PC-3 (cell line): ENCODE measurements around the gene MACROD2. TPM values are rescaled to one million over a fixed set of nuclear protein-coding genes. Genes with fewer than 3 reads are reported as not detected.

ENCODE experiments used
- ATAC-seq: fragments of 200-7000 bp; cut with Tn5 transposase; 2 replicates; pipeline ENCODE4 v1.9.1; 2020; ENCODE audit warnings: mild to moderate bottlenecking, moderate library complexity
- BruUV-seq: library from RNA; stranded (reverse); fragments of 400-500 nt; replicated peaks from 2 replicates; lab custom pipeline; 2021; lab: Mats Ljungman, UMichigan
- CTCF ChIA-PET: fragments of 300-600 bp; sonication (Branson Sonifier 250); formaldehyde crosslinking; loops from one replicate; lab custom pipeline; 2022; ENCODE audit warnings: antibody characterized with exemption; lab: Charles Lee
- POLR2A ChIA-PET: fragments of 300-600 bp; sonication (Branson Sonifier 250); formaldehyde crosslinking; loops from one replicate; lab custom pipeline; 2022; ENCODE audit warnings: antibody characterized with exemption; ENCODE audit not compliant: unreplicated experiment; lab: Charles Lee
- DNase-seq: peaks from one replicate; pipeline ENCODE4 v3.0.0-alpha.2; 2015
- H2AFZ ChIP-seq: fragments of 300-600 bp; sonication (generic); 2 replicates; pipeline ENCODE4 v1.6.0; 2016; ENCODE audit warnings: antibody characterized with exemption, low read length
- H3F3A ChIP-seq: fragments of 300-600 bp; sonication (generic); one replicate; pipeline ENCODE4 v1.6.0; 2017; ENCODE audit warnings: antibody characterized with exemption, low read length, control low read depth, mild to moderate bottlenecking; ENCODE audit not compliant: unreplicated experiment
- H3K27ac ChIP-seq: fragments of 300-600 bp; sonication (generic); 2 replicates; pipeline ENCODE4 v1.5.1; 2016; ENCODE audit warnings: mild to moderate bottlenecking, low read length
- H3K27me3 ChIP-seq: fragments of 300-600 bp; sonication (generic); 2 replicates; pipeline ENCODE4 v1.6.1; 2016; ENCODE audit warnings: low read length, mixed read lengths
- H3K36me3 ChIP-seq: fragments of 300-600 bp; sonication (generic); 2 replicates; pipeline ENCODE4 v1.6.1; 2016; ENCODE audit warnings: low read depth, mixed run types, low read length, mixed read lengths
- H3K4me1 ChIP-seq: fragments of 300-600 bp; sonication (generic); 2 replicates; pipeline ENCODE4 v1.5.1; 2016; ENCODE audit warnings: low read length; ENCODE audit not compliant: insufficient read depth
- H3K4me2 ChIP-seq: fragments of 300-600 bp; sonication (generic); 2 replicates; pipeline ENCODE4 v1.6.0; 2016; ENCODE audit warnings: low read length
- H3K4me3 ChIP-seq: fragments of 300-600 bp; sonication (generic); 2 replicates; pipeline ENCODE4 v1.5.1; 2016; ENCODE audit warnings: mild to moderate bottlenecking, low read length, mixed read lengths
- H3K79me2 ChIP-seq: fragments of 300-600 bp; sonication (generic); 2 replicates; pipeline ENCODE4 v1.6.1; 2017; ENCODE audit warnings: low read length, mixed read lengths
- H3K9ac ChIP-seq: fragments of 300-600 bp; sonication (generic); 2 replicates; pipeline ENCODE4 v1.6.0; 2016; ENCODE audit warnings: mild to moderate bottlenecking, low read length
- H3K9me2 ChIP-seq: fragments of 300-600 bp; sonication (generic); replicated peaks from 2 replicates; pipeline ENCODE4 v1.6.1; 2016; ENCODE audit warnings: mixed run types, low read length, mixed read lengths
- H3K9me3 ChIP-seq: fragments of 300-600 bp; sonication (generic); 2 replicates; pipeline ENCODE4 v1.6.1; 2016; ENCODE audit warnings: low read length, mixed read lengths
- H4K20me1 ChIP-seq: fragments of 300-600 bp; sonication (generic); 2 replicates; pipeline ENCODE4 v1.6.1; 2016; ENCODE audit warnings: low read length, mixed read lengths
- CTCF ChIP-seq: fragments of 300-600 bp; sonication (generic); conservative IDR thresholded peaks from 2 replicates; pipeline ENCODE4 v1.5.1; 2017; ENCODE audit warnings: antibody characterized with exemption, low read depth, mild to moderate bottlenecking, low read length
- EZH2 ChIP-seq: fragments of 300-600 bp; sonication (generic); IDR thresholded peaks from one replicate; pipeline ENCODE4 v1.6.1; 2017; ENCODE audit warnings: antibody characterized with exemption, mild to moderate bottlenecking, low read length; ENCODE audit not compliant: unreplicated experiment
- EZH2phosphoT487 ChIP-seq: fragments of 300-600 bp; sonication (generic); IDR thresholded peaks from 2 replicates; pipeline ENCODE4 v1.6.1; 2018; ENCODE audit warnings: mild to moderate bottlenecking, antibody characterized with exemption, low read length, borderline replicate concordance
- intact Hi-C: fragments of 100-400 bp; cut with micrococcal nuclease; formaldehyde crosslinking; loops from 2 replicates; pipeline ENCODE4 v1.9.0; 2023
- total RNA-seq: library from RNA; depleted of rRNA; stranded (reverse); fragments of >200 nt; gene quantifications from 2 replicates; pipeline ENCODE4 v1.2.3, GENCODE V29; 2014

Gene MACROD2
- total RNA-seq, 1 experiment from 2014 or later: 3.1 TPM

- Histone ChIP-seq H3K9me3 (no peaks in the 10 kb centered on the region), H3K27me3 (no peaks in the 10 kb centered on the region), H3K36me3 (no peaks in the 10 kb centered on the region), H3K79me2 (no peaks in the 10 kb centered on the region), H3K9me2 (no peaks in the 10 kb centered on the region), H3F3A (no peaks in the 10 kb centered on the region), H3K4me1 (no peaks in the 10 kb centered on the region), H3K27ac (no peak overlapping the region), H2AFZ (no peak overlapping the region), H4K20me1 (no peaks in the 10 kb centered on the region), H3K9ac (no peak overlapping the region), H3K4me2 (no peak overlapping the region), H3K4me3 (no peak overlapping the region)
- no peak for TF ChIP-seq EZH2phosphoT487
- no peak for TF ChIP-seq CTCF
- no peak for TF ChIP-seq EZH2
- ATAC-seq (no peak), DNase-seq (no peak)
- ChIA-PET CTCF (no interaction called here), POLR2A (no interaction called here)
- BruUV-seq: no TSS peak
- intact Hi-C loops: no loop called here
Observed at GRCh38 chr20:15113144-15113773, 1117.9 kb downstream of the MACROD2 start.

GRCh38 chr20:15119852-15120487 lies 1124.7 kb downstream of the MACROD2 start:
- Histone ChIP-seq H3K9me2 (no peaks in the 10 kb centered on the region), H3K4me1 (no peaks in the 10 kb centered on the region), H3K27ac (no peak overlapping the region), H3K27me3 (no peaks in the 10 kb centered on the region), H3K4me2 (no peak overlapping the region), H3K4me3 (no peak overlapping the region), H3F3A (no peaks in the 10 kb centered on the region), H3K36me3 (no peaks in the 10 kb centered on the region), H3K79me2 (no peaks in the 10 kb centered on the region), H2AFZ (no peak overlapping the region), H3K9ac (no peak overlapping the region), H4K20me1 (no peaks in the 10 kb centered on the region), H3K9me3 (no peaks in the 10 kb centered on the region)
- ChIA-PET CTCF (no interaction called here), POLR2A (no interaction called here)
- no peak for ATAC-seq
- DNase-seq: no peak
- intact Hi-C loops: no loop called here
- no TSS peak for BruUV-seq
- TF ChIP-seq CTCF: no peak
- TF ChIP-seq EZH2phosphoT487: no peak
- TF ChIP-seq EZH2: no peak

GRCh38 chr20:15122613-15123012 lies 1127.3 kb downstream of the MACROD2 start:
- no peak overlapping the region for H3K4me2 ChIP-seq
- CTCF ChIA-PET: no interaction called here
- POLR2A ChIA-PET: no interaction called here

More at GRCh38 chr20:15122613-15123012, 1127.3 kb downstream of the MACROD2 start:
- no peak for ATAC-seq
- Histone ChIP-seq H3K79me2 (no peaks in the 10 kb centered on the region), H3F3A (no peaks in the 10 kb centered on the region), H3K9me3 (no peaks in the 10 kb centered on the region), H4K20me1 (no peaks in the 10 kb centered on the region), H3K9ac (no peak overlapping the region), H3K9me2 (no peaks in the 10 kb centered on the region), H3K4me3 (no peak overlapping the region), H3K27me3 (no peaks in the 10 kb centered on the region), H3K36me3 (no peaks in the 10 kb centered on the region), H3K27ac (no peak overlapping the region), H3K4me1 (no peaks in the 10 kb centered on the region), H2AFZ (no peak overlapping the region)
- no peak for TF ChIP-seq EZH2
- TF ChIP-seq EZH2phosphoT487: no peak
- TF ChIP-seq CTCF: no peak
- BruUV-seq: no TSS peak
- intact Hi-C loops: no loop called here
- DNase-seq: no peak
